Tibial nerve (tissue), 4 donors: ENCODE data around the gene USP5.

Source experiments
- EP300 ChIP-seq, 2 donors: sonication (generic); formaldehyde crosslinking; IDR thresholded peaks; one replicate each; pipeline ENCODE4 v1.6.1; 2017; ENCODE audit warnings: antibody characterized with exemption in 2 of 2, mild to moderate bottlenecking in 1 of 2
- POLR2A ChIP-seq, 2 donors: fragments of 450-650 bp; IDR thresholded peaks; one replicate each; pipeline ENCODE4 v1.6.1; 2017; ENCODE audit warnings: antibody characterized with exemption in 2 of 2, mild to moderate bottlenecking in 2 of 2, moderate library complexity in 2 of 2
- TF ChIP-seq, protein P1 (sequence below), 5 experiments: fragments of 200-600 bp in 3 of 5; fragments of 450-650 bp in 2 of 5; sonication (generic) in 3 of 5; IDR thresholded peaks; one replicate each; pipeline ENCODE4 v1.5.1; 2016 to 2019; ENCODE audit warnings: antibody characterized with exemption in 5 of 5, mild to moderate bottlenecking in 3 of 5, moderate library complexity in 2 of 5

DNA sequence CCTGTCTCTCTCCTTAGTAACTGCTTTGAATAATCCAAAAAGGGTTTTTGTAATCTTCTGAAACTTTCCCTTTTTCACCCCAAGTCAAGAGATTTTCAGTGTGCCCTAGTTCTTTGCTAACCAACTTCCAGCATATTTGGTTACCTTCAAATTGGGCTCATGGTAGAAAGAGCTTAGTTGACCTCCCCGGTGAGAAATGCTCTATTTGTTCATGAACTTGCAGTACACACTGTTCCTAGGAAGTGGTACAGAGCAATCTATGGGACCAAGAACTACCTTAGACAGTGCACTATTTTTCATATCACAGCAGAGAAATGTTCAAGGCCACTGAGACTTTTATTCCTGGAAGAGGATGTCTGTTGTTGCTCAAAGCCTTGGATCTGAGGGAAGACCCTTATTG, 1.7 kb downstream of the USP5 start:
- TF ChIP-seq, protein P1, sequence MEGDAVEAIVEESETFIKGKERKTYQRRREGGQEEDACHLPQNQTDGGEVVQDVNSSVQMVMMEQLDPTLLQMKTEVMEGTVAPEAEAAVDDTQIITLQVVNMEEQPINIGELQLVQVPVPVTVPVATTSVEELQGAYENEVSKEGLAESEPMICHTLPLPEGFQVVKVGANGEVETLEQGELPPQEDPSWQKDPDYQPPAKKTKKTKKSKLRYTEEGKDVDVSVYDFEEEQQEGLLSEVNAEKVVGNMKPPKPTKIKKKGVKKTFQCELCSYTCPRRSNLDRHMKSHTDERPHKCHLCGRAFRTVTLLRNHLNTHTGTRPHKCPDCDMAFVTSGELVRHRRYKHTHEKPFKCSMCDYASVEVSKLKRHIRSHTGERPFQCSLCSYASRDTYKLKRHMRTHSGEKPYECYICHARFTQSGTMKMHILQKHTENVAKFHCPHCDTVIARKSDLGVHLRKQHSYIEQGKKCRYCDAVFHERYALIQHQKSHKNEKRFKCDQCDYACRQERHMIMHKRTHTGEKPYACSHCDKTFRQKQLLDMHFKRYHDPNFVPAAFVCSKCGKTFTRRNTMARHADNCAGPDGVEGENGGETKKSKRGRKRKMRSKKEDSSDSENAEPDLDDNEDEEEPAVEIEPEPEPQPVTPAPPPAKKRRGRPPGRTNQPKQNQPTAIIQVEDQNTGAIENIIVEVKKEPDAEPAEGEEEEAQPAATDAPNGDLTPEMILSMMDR (IDR thresholded peaks at IDR 0.05) = no peak
- no peak for TF ChIP-seq POLR2A (IDR thresholded peaks at IDR 0.05)
- no peak for TF ChIP-seq EP300 (IDR thresholded peaks at IDR 0.05)
